GM19438 (cell line): Measurements from ENCODE around the gene BICD2.

ENCODE experiments used
- ATAC-seq: cut with Tn5 transposase; IDR thresholded peaks from one replicate; pipeline ENCODE4 v1.9.1; 2021; ENCODE audit warnings: low read depth; ENCODE audit not compliant: unreplicated experiment

Gene BICD2

DNA sequence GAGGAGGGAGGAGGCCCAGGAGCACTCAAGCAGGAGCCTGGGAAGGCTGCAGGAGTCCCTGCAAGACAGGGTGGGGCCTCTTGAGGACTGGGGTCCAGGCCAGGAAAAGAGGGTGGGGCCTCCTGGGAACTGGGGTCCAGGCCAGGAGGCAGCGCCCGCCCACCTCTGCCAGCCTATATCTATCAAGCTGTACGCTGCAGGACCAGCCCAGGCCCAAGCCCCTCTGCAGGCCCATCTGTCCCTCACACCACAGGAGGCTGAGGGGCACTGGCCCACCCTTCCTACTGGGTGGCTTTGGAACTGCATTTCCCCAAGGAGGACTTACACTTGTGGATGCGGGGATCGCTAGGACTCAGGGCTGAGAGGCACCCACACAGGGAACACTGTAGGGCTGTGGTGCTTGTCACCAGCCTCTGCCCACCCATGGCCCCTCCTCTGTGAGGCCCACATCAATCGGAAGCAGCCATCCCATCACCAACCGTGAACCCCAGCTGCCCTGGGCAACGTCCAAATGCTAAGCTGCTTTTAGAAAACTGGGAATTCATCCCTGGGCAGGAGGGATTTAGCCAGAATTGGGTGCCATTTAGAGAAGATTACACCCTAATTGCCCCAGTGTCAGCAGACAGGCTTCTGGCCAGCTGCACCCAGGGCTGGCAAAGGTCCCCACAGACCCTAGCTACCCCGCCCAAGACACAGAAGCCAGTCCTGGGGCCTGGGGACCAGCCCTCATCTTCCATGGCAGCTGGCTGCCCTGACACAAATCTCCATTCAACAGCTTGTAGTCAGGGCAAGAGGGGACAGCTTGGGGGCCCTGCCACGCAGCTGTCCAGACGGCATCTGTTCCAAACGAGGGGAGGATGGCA lies 15.3 kb downstream of the BICD2 start:
- no peak for ATAC-seq

DNA sequence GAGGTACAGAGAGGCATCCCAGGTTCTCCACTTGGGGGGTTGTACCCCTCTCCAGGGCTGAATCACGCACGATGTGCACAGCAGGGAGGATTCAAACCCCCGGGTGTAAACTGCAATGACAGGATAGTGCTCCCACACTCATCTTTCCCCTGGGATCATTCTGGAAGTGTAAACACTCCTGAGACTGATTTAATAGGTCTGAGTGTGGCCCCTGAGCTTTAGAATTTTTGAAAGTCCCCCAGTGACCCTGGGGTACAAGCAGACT lies 16.5 kb downstream of the BICD2 start:
- ATAC-seq = no peak

DNA sequence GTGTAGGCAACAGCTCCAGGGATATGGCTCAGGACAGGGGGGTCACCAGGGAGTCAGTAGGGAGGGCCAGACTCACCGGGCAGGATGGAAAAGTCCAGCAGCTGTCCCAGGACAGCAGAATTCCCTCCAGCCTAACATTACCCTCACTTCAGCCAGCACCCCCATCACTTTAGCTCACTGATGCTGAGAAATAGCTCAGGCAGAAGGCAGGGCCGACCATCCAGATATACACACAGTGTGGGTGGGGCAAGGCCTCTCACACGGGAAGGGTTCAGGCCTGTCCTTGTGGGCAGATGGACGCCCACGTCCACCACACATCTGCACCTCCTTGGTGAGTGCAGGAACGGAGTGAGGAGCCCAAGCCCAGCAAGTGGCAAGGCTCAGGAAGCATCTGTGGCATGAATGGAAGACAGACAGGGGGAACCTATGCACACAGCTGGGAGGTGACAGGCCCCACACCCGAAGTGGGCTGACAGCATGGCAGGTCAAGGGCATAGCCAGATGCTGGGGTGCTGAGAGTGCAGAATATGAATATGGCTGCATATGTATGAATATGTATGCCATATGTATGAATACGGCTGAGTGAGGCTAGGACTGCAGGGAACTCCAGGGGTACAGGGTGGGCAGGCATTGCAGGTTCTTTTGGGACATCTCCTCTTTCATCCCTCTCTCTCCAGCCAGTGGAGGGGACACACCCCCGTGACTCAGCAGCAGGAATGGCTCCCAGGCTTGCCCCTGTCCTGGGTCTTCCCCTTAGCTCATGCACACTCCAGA lies 17.0 kb downstream of the BICD2 start:
- ATAC-seq = no peak

GRCh38 chr9:92746567-92747458 lies 17.8 kb downstream of the BICD2 start:
- no peak for ATAC-seq

DNA sequence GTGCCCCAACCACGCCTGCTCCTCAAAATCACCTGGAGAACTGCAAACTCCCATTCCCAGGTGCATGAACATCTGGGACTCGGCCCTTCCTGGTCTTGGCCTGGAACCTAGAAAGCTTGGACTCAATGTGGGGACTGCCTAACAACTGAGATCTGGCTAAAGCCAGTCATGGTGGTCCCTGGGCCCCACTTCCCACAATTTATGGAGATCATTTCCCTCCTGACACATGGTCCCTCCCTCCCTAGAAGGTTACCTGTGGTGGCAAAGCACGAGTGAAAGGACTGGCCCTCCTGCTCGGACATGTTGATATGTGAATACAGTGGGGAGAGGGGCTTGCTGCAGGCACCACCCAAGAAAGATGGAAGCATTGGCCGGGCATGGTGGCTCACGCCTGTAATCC lies 18.8 kb downstream of the BICD2 start:
- ATAC-seq = no peak

GRCh38 chr9:92745331-92745730 lies 19.3 kb downstream of the BICD2 start:
- no peak for ATAC-seq

- ATAC-seq = no peak
Observed at GRCh38 chr9:92740969-92741368, 23.7 kb downstream of the BICD2 start.

GRCh38 chr9:92740446-92740961 lies 24.1 kb downstream of the BICD2 start:
- no peak for ATAC-seq

GRCh38 chr9:92740009-92740408 lies 24.6 kb downstream of the BICD2 start:
- ATAC-seq = no peak

- ATAC-seq = no peak
Observed at GRCh38 chr9:92739346-92739970, 25.2 kb downstream of the BICD2 start.

- no peak for ATAC-seq
Observed at GRCh38 chr9:92738661-92739081, 26.0 kb downstream of the BICD2 start.

- no peak for ATAC-seq
Observed at GRCh38 chr9:92737611-92738299, 26.9 kb downstream of the BICD2 start.

GRCh38 chr9:92737216-92737606 lies 27.4 kb downstream of the BICD2 start:
- ATAC-seq = no peak

DNA sequence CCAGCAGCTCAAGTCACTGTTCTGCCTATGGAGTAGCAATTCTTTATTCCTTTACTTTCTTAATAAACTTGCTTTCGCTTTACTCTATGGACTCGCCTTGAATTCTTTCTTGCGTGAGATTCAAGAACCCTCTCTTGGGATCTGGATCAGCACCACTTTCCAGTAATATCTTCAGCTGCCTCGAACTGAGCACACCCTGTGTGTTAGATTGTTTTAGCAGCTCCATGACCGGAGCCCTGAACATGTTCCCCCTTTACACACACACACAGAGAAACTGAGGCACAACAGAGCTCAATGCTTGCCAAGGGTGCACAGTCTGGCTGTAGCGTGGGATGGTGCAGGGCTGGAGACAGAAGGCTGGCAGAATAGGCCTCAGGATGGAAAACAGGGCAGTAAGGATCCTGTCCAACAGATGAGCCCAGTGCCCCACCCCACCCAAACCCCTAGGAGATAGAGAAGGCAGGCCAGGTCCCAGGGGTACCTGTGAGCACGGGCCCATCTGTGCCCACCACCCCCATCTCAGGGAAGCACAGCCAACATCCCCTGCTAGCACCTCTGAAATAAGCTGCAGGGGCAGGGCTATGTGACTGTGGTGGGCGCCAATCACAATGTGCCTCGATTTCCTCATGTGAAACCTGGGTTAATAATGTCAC lies 27.9 kb downstream of the BICD2 start:
- no peak for ATAC-seq

DNA sequence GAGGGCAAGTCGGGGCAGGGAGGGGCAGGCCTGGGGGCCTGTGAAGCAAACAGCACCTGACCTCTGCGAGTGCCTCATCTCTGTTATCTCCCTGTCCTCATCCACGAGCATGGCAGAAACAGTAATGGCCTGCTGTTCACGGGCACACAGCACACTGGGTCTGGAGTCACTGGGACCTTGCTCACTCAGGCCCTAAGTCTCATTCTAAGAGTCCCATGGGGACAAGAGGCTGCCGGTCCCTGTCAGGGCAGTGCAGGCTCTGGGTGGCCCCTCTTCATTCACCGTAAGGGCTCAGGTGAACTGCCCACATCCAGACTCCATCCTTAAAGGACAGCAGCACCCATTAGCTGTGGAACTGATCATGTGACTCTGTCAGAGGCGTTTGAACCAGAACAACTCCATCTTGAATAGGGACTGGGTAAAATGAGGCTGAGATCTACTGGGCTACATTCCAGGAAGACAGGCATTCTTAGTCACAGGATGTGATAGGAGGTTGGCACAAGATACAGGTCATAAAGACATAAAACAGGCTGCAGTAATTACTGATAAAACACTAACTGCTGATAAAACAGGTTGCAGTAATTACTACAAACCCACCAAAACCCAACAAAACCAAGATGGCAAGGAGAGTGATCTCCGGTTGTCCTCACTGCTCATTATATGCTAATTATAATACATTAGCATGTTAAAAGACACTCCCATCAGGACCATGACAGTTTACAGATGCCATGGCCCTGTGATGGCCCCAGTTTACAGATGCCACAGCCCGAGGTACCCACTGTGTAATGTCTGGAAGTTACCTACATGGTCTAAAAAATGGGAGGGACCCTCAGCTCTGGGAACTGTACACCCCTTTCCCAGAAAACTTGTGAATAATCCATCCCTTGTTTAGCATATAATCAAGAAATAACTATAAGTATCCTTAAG lies 28.7 kb downstream of the BICD2 start:
- no peak for ATAC-seq

DNA sequence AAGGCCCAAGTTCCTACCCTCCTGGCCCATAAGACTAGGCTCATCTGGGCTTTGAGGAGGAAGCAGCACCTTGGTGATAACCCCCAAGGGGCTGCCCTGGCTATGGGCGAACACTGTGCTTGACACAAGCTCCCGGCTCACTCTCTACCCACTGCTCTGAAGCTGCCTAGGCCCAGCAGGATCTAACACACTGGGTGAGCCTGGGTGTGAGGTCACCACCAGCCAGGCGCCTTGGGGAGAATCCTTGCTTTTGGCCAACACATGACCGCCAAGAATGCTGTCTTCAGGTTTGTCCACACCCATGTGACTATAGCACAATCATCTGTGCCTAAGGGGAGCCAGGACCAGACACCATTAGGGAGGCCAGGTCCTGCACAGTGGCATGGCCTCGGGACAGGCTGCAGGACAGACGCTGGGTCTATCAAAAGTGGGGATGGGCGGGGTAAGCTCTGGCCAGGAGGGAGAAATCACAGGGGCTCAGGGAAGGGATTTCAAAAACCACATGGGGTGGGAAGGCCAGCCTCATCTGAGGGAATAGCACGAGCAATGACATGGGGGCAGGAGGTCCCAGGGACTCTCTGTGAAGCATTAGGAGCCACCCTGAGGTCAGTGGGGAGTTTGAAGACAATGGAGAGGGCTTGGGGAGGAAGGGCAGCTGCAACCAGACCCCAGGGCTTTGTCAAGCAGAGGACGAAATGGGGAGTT lies 29.6 kb downstream of the BICD2 start:
- ATAC-seq = no peak

DNA sequence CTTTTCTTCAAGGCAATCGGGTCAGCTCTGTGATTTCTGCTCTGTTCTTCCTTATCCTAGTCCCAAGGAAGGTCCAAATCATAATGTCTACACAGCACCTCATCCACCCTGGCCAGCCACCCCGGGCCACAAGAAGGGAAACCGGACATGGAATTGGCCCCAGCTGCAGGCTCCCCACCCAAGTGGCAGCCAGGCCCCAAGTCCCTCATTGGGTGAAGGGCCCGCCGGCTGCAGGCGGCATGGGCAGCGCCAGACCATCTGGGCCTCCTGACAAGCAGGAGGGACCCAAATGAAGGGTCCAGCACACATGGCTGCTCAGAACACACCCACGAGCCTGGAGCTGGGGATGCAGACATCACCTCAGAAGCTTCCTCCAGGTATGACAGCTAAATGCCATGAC lies 33.7 kb downstream of the BICD2 start:
- no peak for ATAC-seq

GRCh38 chr9:92729735-92730155 lies 34.9 kb downstream of the BICD2 start:
- no peak for ATAC-seq
